Lung (tissue), 12 donors: ENCODE data around the gene FAM156B. TPM values are rescaled to one million over a fixed set of nuclear protein-coding genes. Genes with fewer than 3 reads are reported as not detected.
"Not testable (repeated sequence)": the region's sequence is repeated elsewhere in the genome, so short reads cannot be mapped to it uniquely, and the experiment has no call there.

Experiments
- ATAC-seq: fragments of 200-7000 bp; cut with Tn5 transposase; one replicate; pipeline ENCODE4 v1.9.1; 2020; ENCODE audit warnings: moderate number of reproducible peaks; ENCODE audit not compliant: insufficient read depth, low FRiP score
- DNase-seq, 3 donors: peaks; one replicate each; pipeline ENCODE4 v3.0.0-alpha.2; 2013 to 2017
- H3K27ac ChIP-seq, 2 donors: one replicate each; pipeline ENCODE4 v1.5.1; 2013; ENCODE audit warnings: mild to moderate bottlenecking in 2 of 2, moderate library complexity in 2 of 2, control low read depth in 1 of 2, inconsistent platforms in 1 of 2, low read depth in 1 of 2, low read length in 1 of 2
- H3K27me3 ChIP-seq, 3 donors: one replicate each; pipeline ENCODE4 v1.5.1; 2013; ENCODE audit warnings: low read length in 2 of 3; ENCODE audit not compliant: control insufficient read depth in 3 of 3, insufficient read depth in 3 of 3
- H3K36me3 ChIP-seq, 4 donors: one replicate each; pipeline ENCODE4 v1.5.1; 2013; ENCODE audit warnings: low read length in 4 of 4, mild to moderate bottlenecking in 1 of 4, moderate library complexity in 1 of 4; ENCODE audit not compliant: control insufficient read depth in 4 of 4, insufficient read depth in 4 of 4
- H3K4me1 ChIP-seq, 5 donors: one replicate each; pipeline ENCODE4 v1.5.1; 2013; ENCODE audit warnings: low read length in 5 of 5, mild to moderate bottlenecking in 2 of 5, moderate library complexity in 1 of 5; ENCODE audit not compliant: control insufficient read depth in 5 of 5, insufficient read depth in 5 of 5
- H3K4me3 ChIP-seq: one replicate; pipeline ENCODE4 v1.5.1; 2013; ENCODE audit warnings: mild to moderate bottlenecking, control low read depth, moderate library complexity
- H3K9ac ChIP-seq, 2 donors: one replicate each; pipeline ENCODE4 v1.5.1; 2013; ENCODE audit warnings: low read length in 2 of 2, control low read depth in 1 of 2; ENCODE audit not compliant: insufficient read depth in 1 of 2
- H3K9me3 ChIP-seq, 4 donors: one replicate each; pipeline ENCODE4 v1.5.1; 2013; ENCODE audit warnings: low read length in 3 of 4, mild to moderate bottlenecking in 1 of 4, moderate library complexity in 1 of 4; ENCODE audit not compliant: control insufficient read depth in 4 of 4, insufficient read depth in 3 of 4
- CTCF ChIP-seq: IDR thresholded peaks from 2 replicates; pipeline ENCODE4 v1.5.1; 2012; ENCODE audit warnings: mild to moderate bottlenecking; ENCODE audit errors: control extremely low read depth, extremely low read depth
- WGBS, 2 donors: extraction: QIAGEN DNeasy Blood & Tissue Kit; methylation state at CpG; one replicate each; pipeline ENCODE4 v1.1.7; 2013; 5-methylcytosine and 5-hydroxymethylcytosine counted together
- polyA plus RNA-seq, 2 donors: library from polyadenylated mRNA; stranded (reverse); fragments of 200-250 nt; gene quantifications; one replicate each; pipeline ENCODE4 v1.2.1, GENCODE V29; 2013
- total RNA-seq, 2 donors: library from RNA; depleted of rRNA in 1 of 2; stranded (reverse); fragments of >200 nt in 1 of 2; gene quantifications; one replicate each; pipeline ENCODE4 v1.2.1, GENCODE V29; 2014 to 2021
- donor health status: control.
- donor health status: control.
- donor health status: Bipolar disorder and iron deficiency.
- donor health status: healthy.
- donor health status: DM: yes; HTN: yes; CAD: no.

FAM156B gene
- total and polyA plus RNA-seq, 4 donors, result 17.3 to 34.2 (median 20.5) TPM

- H3K27me3 ChIP-seq, result peaks cover 0 to 42% (median 30%) of the 10 kb centered on the region in 3 donors
- ATAC-seq, result no peak
- no peaks in the 10 kb centered on the region for H3K9me3 ChIP-seq
- no peak overlapping the region for H3K9ac ChIP-seq
- H3K36me3 ChIP-seq, result no peaks in the 10 kb centered on the region
- H3K4me1 ChIP-seq, result no peaks in the 10 kb centered on the region
- no peak overlapping the region for H3K4me3 ChIP-seq
- no peak overlapping the region for H3K27ac ChIP-seq
- no peak for TF ChIP-seq CTCF
- WGBS, 2 donors, result 72 to 87% methylated on average over 5 of the region's 5 CpGs
- DNase-seq, result no peak
These were observed 22.5 kb upstream of the FAM156B start for GRCh38 chrX:52874661-52875060.

GRCh38 chrX:52875436-52875835 lies 21.7 kb upstream of the FAM156B start:
- not testable (repeated sequence) for ATAC-seq, H3K9ac ChIP-seq, H3K4me1 ChIP-seq, H3K4me3 ChIP-seq, DNase-seq, H3K9me3 ChIP-seq, H3K27ac ChIP-seq, H3K36me3 ChIP-seq
- H3K27me3 ChIP-seq, result peaks cover 0 to 35% (median 23%) of the 10 kb centered on the region in 3 donors
- 80 to 92% methylated on average over 6 to 10 of the region's 10 CpGs for WGBS, 2 donors

DNA sequence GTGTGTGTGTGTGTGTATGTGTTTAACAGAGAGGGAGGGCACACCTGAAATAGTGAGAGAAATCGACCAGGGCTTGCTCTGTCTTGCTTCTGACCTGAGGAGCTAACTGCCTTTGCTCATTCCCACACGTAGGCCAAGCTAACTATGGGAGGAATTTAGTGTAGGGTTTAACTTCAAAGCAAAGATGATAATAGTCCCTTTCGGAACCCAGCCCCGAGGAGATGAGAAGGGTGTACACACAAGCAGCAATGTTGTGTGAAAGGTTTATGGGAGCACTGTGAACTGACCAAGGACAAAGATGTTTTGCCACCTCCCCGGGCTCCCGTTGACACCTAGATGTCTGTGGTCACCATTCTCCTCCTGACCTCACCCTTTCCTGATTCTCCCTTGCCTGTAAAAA lies 20.7 kb upstream of the FAM156B start:
- not testable (repeated sequence) for H3K4me1 ChIP-seq, DNase-seq, H3K9ac ChIP-seq, H3K27ac ChIP-seq, ATAC-seq, H3K36me3 ChIP-seq, H3K4me3 ChIP-seq, H3K9me3 ChIP-seq
- 66 to 72% methylated on average over 6 of the region's 6 CpGs for whole genome bisulfite sequencing, 2 donors
- H3K27me3 ChIP-seq, result peaks cover 0 to 29% (median 22%) of the 10 kb centered on the region in 3 donors

DNA sequence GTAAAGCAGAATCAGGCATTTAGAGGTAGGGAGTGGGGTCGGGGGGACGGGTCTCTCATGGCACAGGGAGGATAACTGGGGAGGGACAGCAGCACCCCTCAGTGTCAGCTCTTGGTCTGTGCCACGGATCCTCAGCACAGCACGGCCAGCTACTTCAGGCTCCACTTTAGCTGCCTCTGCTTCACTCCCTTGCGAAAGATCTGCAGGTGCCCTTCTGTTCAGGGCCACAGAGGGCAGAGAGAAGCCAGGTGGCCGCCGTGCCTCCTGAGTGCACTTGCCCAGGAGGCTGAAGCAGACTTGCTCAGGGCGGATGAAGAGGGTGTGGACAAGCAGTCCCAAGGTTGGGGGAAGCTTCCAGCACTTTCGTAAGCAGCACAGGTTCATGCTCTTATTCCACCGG lies 9.7 kb upstream of the FAM156B start:
- not testable (repeated sequence) for H3K27me3 ChIP-seq, ATAC-seq, DNase-seq, H3K9me3 ChIP-seq, H3K9ac ChIP-seq, H3K4me3 ChIP-seq, H3K4me1 ChIP-seq, H3K27ac ChIP-seq, H3K36me3 ChIP-seq
- no CpG with 5 or more reads among the region's 10 CpGs for WGBS, 2 donors

GRCh38 chrX:52888090-52888489 lies 9.0 kb upstream of the FAM156B start:
- no CpG with 5 or more reads among the region's 9 CpGs for whole genome bisulfite sequencing, 2 donors
- not testable (repeated sequence) for H3K9me3 ChIP-seq, H3K36me3 ChIP-seq, H3K27me3 ChIP-seq, H3K4me3 ChIP-seq, H3K9ac ChIP-seq, H3K27ac ChIP-seq, ATAC-seq, DNase-seq, H3K4me1 ChIP-seq

GRCh38 chrX:52896438-52896837 lies 692 bp upstream of the FAM156B start:
- no CpG with 5 or more reads among the region's 8 CpGs for WGBS, 2 donors
- not testable (repeated sequence) for H3K27me3 ChIP-seq, H3K36me3 ChIP-seq, H3K4me3 ChIP-seq, H3K4me1 ChIP-seq, H3K27ac ChIP-seq, H3K9me3 ChIP-seq, H3K9ac ChIP-seq, ATAC-seq, DNase-seq

DNA sequence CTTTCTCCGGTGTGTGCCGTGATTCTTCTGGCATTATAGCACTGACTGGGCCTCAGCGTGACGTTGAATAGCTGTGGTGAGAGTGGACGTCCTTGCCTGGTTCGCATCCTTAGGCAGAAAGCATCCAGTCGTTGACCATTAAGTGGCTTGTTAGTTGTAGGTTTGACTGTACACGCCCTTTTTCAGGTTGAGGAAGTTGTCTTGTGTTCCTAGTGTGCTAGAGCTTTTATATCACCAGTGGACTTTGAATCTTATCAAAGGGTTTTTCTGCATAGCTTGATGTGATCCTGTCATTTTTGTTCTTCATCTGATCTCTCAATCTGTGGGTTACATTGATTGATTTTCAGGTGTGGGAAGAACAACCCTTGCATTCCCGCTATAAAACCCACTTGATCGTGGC lies 8.4 kb downstream of the FAM156B start:
- not testable (repeated sequence) for ATAC-seq, H3K4me3 ChIP-seq, H3K9ac ChIP-seq, DNase-seq, H3K27ac ChIP-seq, H3K36me3 ChIP-seq, H3K4me1 ChIP-seq, H3K9me3 ChIP-seq, H3K27me3 ChIP-seq
- WGBS, 2 donors, result no CpG with 5 or more reads among the region's 10 CpGs

DNA sequence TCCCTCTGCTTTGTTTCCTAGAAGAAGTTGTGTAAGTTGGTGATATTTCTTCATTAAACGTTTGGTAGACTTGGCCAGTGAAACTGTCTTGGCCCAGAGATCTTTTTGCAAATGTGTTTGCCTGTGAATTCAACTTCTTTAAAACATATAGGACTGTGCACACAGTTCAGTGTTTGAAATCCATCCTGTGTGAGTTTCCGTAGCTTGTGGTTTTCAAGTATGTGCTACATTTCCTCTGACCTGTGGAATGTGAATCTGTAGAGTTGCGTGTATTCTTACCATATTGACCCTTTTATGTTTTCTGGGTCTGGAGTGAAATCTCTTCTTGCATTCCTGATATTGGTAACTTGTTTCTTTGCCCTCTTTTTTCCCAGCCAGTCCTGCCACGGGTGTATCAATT lies 8.9 kb downstream of the FAM156B start:
- no CpG with 5 or more reads among the region's 4 CpGs for WGBS, 2 donors
- not testable (repeated sequence) for H3K4me3 ChIP-seq, ATAC-seq

More for the DNA sequence above, 8.9 kb downstream of the FAM156B start:
- not testable (repeated sequence) for H3K27ac ChIP-seq, H3K4me1 ChIP-seq, H3K27me3 ChIP-seq, H3K9ac ChIP-seq, H3K9me3 ChIP-seq, H3K36me3 ChIP-seq, DNase-seq
